Stimulated activated CD4-positive, alpha-beta T cell treated with anti-CD3 and anti-CD28 coated beads, Interleukin-4, amount 100 ng/mL, for 24 hours (primary cell): ENCODE measurements around the gene KRT78.

Source experiments
- DNase-seq: peaks from one replicate; pipeline ENCODE4 v3.0.0-alpha.2; 2020

Gene KRT78

DNA sequence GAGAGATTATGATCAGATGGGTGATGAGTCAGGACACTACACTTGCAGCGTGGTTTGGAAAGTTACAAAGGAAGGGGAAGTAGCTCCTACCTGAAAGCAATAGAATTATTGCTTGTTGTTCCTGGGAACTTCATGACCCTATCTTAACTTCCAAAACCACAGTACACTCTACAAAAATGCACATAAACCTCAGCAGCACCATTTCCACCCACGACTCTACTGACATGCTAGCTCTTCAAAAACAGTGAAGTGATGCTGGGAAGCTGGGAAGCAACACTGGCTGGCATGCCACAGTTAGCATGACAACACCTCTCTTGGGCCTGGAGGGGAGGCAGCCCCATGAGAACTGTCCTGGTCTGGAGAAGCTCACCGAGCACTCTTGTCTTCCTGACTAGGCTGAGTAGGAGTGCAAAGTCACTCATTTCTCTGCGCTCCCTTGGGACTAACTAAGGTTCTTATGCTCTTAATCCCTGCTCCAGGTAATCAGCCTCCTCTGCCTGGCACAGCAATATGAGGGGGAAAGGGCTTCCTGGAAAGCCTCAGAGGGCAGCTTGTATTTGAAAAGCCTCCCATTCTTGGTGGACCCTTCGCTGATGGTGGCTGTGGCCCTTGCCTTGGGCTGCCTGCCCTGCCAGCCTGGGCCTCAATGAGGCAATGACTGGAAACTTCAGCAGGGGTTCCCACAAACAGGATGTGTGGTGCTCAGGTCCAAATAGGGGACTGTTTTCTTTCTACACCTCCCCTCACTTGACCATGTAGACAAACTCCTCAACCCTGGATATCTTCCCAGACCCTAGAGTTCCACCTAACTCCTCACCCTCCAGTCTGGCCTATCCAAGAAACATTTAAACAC, 54.1 kb downstream of the KRT78 start:
- DNase-seq, result no peak

DNA sequence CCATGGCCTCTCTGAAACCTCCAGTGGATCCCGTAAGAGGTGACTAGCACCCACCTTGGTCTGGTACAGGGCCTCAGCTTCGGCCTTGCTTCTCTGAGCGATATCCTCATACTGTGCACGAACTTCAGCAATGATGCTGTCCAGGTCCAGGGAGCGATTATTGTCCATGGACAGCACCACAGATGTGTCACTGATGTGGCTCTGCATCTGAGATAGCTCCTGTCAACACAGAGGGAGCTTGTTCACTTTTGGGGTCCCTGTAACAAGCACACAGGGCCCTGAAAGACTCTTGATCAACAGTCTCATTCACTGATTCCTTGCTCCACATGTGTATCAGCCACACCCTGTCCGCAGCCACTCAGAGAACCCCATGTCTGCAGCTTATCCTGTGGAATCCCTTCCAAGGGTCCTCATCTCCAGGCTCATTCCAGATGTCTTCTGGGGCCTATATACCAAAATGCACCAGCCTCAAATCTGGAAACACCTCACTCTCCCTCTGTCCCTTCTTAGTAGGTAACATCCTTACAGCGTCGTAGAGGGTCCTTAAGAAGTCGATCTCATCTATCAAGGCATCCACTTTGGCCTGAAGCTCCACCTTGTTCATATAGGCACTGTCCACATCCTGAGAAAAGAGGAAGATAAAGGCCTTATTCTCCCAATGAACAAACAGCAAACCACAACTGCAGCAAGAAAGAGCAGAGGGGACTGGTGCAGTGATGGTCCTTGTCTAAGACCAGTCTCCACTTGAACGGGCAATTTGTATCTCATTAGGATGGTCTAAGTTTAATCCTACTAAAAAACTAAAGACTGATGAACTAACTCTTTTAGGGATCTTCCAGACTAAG, 56.4 kb downstream of the KRT78 start:
- DNase-seq, result no peak

DNA sequence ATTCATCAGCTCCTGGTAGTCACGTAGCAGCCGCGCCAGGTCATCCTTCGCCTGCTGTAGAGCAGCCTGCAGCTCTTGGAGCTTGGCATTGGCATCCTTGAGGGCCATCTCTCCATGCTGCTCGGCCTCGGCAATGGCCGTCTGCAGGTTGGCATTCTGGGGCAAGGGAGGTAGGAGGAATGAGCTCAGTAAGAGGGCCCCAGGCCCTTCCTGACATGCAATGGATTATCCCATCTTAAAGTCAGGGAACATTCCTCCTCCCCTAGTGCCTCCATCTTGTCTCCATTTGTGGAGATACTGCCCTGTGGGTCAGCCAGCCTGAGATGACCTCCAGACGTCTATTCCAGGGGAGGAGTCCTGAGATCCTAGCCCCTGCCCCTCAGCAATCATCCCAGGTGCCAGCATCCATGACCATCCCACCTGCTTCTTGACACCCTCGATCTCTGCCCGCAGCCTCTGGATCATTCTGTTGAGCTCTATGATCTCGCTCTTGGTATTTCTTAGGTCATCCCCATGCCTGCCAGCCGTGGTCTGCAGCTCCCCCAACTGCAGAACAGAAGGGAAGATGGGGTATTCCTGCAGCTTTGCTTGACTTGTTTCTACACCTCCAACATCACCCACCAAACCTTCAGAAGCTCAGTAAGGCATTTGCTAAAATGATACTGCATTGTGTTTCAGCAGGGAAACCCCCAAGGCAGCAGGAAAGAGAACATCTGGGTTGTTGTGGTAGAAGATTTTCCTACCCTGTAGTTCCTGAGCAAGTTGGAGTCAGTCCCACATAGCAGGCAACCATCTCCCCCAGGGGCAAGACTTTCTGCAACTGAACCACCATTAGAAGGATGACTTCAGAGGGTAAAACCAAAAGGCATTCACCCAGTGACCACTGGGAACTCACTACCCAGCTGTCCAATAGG, 57.3 kb downstream of the KRT78 start:
- DNase-seq, result no peak

DNA sequence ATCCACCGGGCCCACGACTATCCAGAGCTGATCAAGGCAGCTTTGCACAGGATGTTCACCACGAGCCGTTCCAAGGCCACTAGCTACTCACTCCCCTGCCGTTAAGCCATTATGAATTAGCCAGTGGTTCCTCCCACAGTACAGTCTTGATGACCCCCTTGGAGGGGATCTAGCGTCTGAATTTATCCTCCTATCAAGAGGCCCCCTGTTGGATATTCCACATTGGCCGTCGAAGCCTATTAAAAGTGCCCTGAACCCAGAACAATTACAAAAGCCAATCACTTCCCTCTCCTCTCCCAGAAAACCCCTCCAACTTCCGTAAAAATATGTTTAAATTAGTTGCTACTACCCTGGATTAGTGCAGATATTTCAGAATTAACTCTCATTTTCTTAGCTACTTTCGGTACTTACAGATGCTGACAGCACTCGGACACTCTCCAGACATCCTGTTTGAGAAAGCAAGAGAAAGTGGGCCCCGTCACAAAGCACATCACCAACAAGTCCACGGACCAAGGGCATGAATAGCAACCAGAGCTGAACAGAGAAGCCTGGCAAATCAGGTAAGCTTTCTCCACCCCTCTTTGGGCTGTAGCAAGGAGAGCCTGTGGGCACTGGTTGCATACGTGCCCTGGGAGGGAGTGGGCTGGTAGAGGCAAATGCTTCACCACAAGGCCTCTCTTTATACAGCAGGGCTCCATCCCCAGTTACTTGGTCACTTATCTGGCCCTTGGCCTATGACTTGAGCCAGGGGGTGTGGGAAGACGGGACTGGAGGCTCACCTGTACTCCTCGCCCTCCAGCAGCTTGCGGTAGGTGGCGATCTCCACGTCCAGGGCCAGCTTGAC, 58.1 kb downstream of the KRT78 start:
- DNase-seq, result no peak

DNA sequence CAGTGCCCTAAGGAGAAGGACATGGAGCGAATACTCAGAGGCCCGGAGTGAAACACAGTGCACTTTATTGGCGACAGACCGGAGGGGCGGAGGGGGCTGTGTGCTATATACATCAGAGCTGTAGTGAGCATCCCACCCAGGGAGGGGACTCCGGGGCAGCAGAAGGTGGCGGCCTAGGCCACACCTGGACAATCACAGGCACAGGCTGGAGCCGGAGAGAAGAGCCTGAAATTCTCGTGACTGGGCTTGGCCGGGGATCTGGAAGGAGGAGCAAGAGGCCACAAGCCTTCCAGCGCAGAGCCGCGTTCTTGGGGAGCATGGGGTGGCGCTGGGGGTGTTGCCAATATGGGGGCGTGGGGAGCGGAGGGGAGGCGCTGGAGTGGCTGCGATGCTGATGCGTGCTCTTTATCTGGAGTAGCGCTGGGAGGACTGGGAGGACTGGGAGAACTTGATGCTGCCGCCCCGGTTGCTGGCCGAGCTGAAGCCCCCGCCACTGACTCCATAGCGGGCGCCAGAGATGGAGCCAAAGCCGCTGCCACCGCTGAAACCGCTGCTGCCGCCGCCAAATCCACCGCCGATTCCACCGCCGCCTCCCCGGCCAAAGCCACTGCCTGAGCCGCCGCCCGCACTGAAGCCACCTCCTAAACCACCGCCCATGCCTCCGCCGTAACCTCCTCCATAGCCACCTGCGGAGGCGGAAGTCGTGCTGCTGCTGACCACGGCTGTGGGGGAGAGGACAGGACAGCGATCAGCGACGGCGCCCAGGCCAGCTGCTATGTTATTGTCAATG, 59.0 kb downstream of the KRT78 start:
- no peak for DNase-seq

DNA sequence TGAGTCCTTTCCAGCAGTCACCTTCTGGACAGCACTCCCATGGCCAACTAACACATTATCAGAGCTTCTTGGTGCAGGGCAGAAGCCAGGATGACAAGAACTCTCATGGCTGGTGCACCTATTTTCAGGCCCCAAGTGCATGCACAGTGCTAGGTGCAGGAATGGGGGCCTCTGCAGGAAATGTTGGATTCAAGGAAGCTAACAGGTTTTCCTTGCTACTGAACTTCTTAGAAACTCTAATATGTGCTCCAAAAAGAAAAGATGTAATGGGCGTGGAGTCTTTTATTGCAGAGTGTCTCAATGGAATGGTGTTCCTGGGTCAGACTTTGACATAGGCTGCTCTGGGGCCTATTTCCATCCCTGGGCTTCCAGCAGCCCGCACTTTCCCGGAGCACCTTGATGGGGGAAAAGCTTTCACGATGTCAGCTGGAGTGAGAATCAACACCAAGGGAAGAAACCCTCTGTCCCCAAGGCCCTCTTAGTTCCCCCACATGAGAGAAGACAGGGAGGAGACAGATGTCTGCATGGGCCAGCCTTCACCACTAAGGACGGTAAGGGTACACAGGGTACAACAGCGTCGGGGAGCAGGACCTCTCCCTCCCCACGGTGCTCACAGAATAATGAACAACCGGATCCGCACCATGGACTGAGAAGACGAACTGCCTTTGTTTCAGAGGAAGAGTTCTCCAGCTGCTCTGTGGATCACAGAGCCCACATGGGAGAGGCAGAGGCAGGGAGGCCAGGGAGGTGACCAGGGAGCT, 59.7 kb downstream of the KRT78 start:
- no peak for DNase-seq

DNA sequence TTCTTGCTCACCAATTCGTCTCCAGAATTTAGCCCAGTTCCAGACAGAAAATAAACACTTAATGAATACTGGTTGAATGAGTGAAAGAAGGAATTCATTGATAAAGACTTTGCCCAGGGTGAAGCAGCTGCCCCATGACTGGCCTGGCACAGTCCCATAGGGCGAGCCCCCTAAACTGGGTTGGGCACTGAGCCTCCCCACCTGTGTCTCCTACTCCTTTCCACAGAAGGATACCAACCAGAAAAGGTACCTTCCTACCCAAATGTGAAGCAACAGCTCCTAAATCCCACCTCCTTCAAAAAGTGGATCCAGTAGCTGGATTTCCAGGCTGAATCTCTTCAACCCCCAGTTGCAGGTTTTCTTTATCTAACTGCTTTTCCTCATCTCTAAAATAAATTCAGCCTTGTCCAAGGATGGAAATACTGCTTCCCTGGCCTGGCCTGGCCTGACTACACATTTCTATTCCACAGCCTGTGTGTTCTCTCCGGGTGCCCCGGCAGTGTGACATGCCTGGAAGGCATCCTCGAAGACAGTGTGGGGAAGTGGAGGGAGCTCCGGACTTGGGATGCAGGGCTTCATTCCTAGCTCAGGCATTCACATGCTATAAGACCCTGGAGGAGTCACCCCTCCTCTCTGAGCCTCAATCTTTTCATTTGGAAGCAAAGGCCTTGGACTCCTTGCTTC, 60.5 kb downstream of the KRT78 start:
- DNase-seq, result no peak
